Measurements from ENCODE around the gene FAM216B. TPM values are rescaled to one million over a fixed set of nuclear protein-coding genes. Genes with fewer than 3 reads are reported as not detected.

Gene FAM216B
- total RNA-seq = 0.99 TPM
- long read RNA-seq, partial matches to known transcripts = 0 of 2 reads
- long read RNA-seq, other reads (novel, unspliced or antisense) = 0 of 2 reads

DNA sequence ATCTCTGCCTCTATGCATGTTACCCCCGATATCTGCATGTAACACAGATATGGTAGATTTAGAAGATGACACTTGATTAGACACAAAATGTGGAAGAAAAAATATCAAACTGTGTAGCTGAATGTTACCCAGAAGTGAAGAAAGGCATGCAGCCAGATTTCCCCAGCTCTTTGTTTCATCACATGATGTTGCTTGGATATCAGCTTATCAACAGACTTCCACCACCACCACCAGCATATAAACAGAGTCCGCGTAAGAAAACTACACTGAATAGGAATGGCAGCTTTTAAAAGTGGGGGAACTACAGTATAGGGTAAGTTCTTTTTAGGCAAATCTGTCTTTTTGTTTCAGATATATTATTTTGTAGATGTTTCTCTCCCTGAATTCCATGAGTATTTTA, at the start of gene FAM216B:
TSS of gene FAM216B (plus strand) at position 233 of the 400 bp plus-strand sequence. CDS start 2,484 bp downstream, outside the sequence.
- TF ChIP-seq, protein P1, sequence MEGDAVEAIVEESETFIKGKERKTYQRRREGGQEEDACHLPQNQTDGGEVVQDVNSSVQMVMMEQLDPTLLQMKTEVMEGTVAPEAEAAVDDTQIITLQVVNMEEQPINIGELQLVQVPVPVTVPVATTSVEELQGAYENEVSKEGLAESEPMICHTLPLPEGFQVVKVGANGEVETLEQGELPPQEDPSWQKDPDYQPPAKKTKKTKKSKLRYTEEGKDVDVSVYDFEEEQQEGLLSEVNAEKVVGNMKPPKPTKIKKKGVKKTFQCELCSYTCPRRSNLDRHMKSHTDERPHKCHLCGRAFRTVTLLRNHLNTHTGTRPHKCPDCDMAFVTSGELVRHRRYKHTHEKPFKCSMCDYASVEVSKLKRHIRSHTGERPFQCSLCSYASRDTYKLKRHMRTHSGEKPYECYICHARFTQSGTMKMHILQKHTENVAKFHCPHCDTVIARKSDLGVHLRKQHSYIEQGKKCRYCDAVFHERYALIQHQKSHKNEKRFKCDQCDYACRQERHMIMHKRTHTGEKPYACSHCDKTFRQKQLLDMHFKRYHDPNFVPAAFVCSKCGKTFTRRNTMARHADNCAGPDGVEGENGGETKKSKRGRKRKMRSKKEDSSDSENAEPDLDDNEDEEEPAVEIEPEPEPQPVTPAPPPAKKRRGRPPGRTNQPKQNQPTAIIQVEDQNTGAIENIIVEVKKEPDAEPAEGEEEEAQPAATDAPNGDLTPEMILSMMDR (IDR thresholded peaks at IDR 0.05; ENCODE audit: borderline replicate concordance) = no peak

DNA sequence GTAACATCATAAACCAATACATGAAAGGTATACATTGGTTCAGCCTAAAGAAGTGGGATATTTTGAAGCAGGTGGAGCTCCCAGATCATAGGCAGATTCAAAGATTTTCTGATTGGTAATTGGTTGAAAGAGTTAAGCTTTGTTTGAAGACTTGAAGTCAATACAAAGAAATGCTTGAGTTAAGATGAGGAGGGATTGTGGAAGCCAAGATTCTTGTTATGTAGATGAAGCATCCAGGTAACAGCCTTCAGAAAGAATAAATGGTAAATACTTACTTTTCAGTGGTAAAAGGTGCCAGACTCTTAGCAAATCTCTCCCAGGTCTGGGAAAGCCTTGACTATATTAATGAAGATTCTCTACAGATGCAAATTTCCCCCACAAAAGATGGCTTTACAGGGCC, 49.3 kb upstream of the FAM216B start:
- TF ChIP-seq, protein P1 (IDR thresholded peaks at IDR 0.05; ENCODE audit: borderline replicate concordance) = no peak
- DNase-seq = no peak
- intact Hi-C loops (cut with micrococcal nuclease) = no loop called here
- Histone ChIP-seq H3K4me1 (no peaks in the 10 kb centered on the region), H3K36me3 (no peaks in the 10 kb centered on the region), H3K27ac (replicated peaks) (no peak overlapping the region), H3K27me3 (ENCODE audit: low read depth) (peaks cover 2% of the 10 kb centered on the region), H3K4me3 (no peak overlapping the region), H3K9me3 (replicated peaks) (no peaks in the 10 kb centered on the region)

More for the DNA sequence above, at the start of gene FAM216B:
- no peaks in the 10 kb centered on the region for H3K9me3 ChIP-seq (replicated peaks)
- H3K36me3 ChIP-seq = no peaks in the 10 kb centered on the region
- DNase-seq = no peak
- no peak within 1 kb of the TSS for H3K4me3 ChIP-seq
- H3K27ac ChIP-seq (replicated peaks) = no peak within 1 kb of the TSS
- no peaks in the 10 kb centered on the region for H3K27me3 ChIP-seq (ENCODE audit: low read depth)
- peaks cover 21% of the 10 kb centered on the region for H3K4me1 ChIP-seq
- intact Hi-C loops (cut with micrococcal nuclease) = no loop called here

DNA sequence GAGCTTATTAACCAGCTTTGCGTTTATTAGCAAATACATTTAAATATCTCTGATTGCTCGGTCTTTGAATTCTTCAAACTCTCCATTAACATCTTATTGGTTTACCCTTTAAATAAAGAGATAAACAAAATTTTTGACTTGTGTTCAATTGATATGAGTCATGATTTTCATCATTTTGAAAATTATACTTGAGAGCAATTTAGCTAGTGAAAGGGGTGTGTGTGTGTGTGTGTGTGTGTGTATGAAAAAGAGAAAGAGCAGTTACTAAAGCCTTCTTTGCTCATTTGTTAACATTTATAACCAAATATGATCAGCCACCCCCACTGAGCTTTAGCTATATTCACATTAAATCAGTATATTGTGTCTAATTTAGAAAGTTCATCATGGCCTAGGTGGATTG, 48.3 kb upstream of the FAM216B start:
- H3K4me3 ChIP-seq = no peak overlapping the region
- no peaks in the 10 kb centered on the region for H3K36me3 ChIP-seq
- peaks cover 2% of the 10 kb centered on the region for H3K27me3 ChIP-seq (ENCODE audit: low read depth)
- intact Hi-C loops (cut with micrococcal nuclease) = no loop called here
- no peaks in the 10 kb centered on the region for H3K9me3 ChIP-seq (replicated peaks)
- H3K27ac ChIP-seq (replicated peaks) = no peak overlapping the region
- no peaks in the 10 kb centered on the region for H3K4me1 ChIP-seq
- TF ChIP-seq, protein P1 (IDR thresholded peaks at IDR 0.05; ENCODE audit: borderline replicate concordance) = no peak
- no peak for DNase-seq

DNA sequence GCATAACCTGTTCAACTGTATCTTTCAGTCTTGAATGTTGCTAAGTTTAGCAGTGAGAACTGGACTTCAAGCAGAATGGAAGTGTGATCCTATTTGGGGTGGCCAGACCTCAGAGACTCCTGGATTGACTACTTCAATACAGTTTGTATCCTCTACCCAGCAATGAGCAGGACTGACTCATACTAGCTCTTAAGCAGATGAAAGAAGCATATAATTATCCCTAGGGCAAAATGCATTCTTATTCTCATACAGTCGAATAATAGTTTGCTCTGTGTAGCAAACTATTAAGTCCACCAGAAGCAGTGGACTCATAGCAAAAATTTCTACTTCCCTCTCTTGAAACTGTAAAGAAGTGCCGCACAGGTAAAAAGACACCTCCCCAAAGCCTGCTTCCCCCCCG, 46.4 kb upstream of the FAM216B start:
- Histone ChIP-seq H3K36me3 (no peaks in the 10 kb centered on the region), H3K27ac (replicated peaks) (no peak overlapping the region), H3K9me3 (replicated peaks) (no peaks in the 10 kb centered on the region), H3K4me1 (no peaks in the 10 kb centered on the region), H3K27me3 (ENCODE audit: low read depth) (no peaks in the 10 kb centered on the region), H3K4me3 (no peak overlapping the region)
- TF ChIP-seq, protein P1 (IDR thresholded peaks at IDR 0.05; ENCODE audit: borderline replicate concordance) = no peak
- intact Hi-C loops (cut with micrococcal nuclease) = no loop called here
- no peak for DNase-seq

DNA sequence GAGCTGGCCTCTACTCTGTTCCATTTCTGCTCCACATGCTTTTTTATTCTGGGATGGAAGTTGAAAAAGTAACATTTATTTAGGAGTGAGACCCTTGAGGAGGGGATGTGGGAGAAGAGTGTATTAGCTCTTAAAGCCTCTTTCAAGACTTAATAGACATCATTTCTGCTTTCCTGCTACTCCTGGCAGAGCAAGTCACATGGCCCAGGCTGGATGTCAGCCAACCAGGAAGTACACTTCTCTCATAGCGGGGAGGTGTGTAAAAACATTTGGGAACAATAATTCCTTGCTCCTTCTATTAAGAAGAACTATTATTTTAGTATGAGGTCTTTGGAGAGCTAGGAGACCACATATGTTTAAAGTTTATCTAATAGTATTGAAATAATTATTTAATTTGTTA, 40.6 kb upstream of the FAM216B start:
- Histone ChIP-seq H3K9me3 (replicated peaks) (no peaks in the 10 kb centered on the region), H3K36me3 (no peaks in the 10 kb centered on the region), H3K4me1 (no peaks in the 10 kb centered on the region), H3K27ac (replicated peaks) (no peak overlapping the region), H3K4me3 (no peak overlapping the region), H3K27me3 (ENCODE audit: low read depth) (no peaks in the 10 kb centered on the region)
- intact Hi-C loops (cut with micrococcal nuclease) = no loop called here
- TF ChIP-seq, protein P1 (IDR thresholded peaks at IDR 0.05; ENCODE audit: borderline replicate concordance) = no peak
- peak; percentile 47 for DNase-seq

Measured in left ventricle myocardium inferior (tissue), 1 donor.